Calu3 (cell line): ENCODE measurements around the gene FAAH. TPM values are rescaled to one million over a fixed set of nuclear protein-coding genes. Genes with fewer than 3 reads are reported as not detected.

Source experiments
- BruUV-seq: library from RNA; stranded (reverse); fragments of 400-500 nt; replicated peaks from 2 replicates; lab custom pipeline; 2021; lab: Mats Ljungman, UMichigan
- CTCF ChIA-PET: fragments of 300-600 bp; sonication (Branson Sonifier 250); formaldehyde crosslinking; loops from one replicate; lab custom pipeline; 2022; ENCODE audit warnings: antibody characterized with exemption; lab: Charles Lee
- DNase-seq: peaks from one replicate; pipeline ENCODE4 v3.0.0; 2022
- H3K27ac Mint-ChIP-seq: one replicate; pipeline ENCODE4 v1.8.0; 2022; ENCODE audit warnings: mixed read lengths; ENCODE audit not compliant: unreplicated experiment
- H3K27me3 Mint-ChIP-seq: one replicate; pipeline ENCODE4 v1.8.0; 2022; ENCODE audit warnings: mixed read lengths; ENCODE audit not compliant: unreplicated experiment
- H3K36me3 Mint-ChIP-seq: one replicate; pipeline ENCODE4 v1.8.0; 2022; ENCODE audit warnings: mild to moderate bottlenecking, moderate library complexity, mixed read lengths; ENCODE audit not compliant: insufficient read depth, unreplicated experiment
- H3K4me1 Mint-ChIP-seq: one replicate; pipeline ENCODE4 v1.8.0; 2022; ENCODE audit warnings: mild to moderate bottlenecking, low read depth, mixed read lengths; ENCODE audit not compliant: unreplicated experiment
- H3K4me3 Mint-ChIP-seq: one replicate; pipeline ENCODE4 v1.8.0; 2022; ENCODE audit warnings: mild to moderate bottlenecking, low read depth, moderate library complexity, mixed read lengths; ENCODE audit not compliant: unreplicated experiment
- H3K9me3 Mint-ChIP-seq: one replicate; pipeline ENCODE4 v1.8.0; 2022; ENCODE audit warnings: low read depth, mixed read lengths; ENCODE audit not compliant: unreplicated experiment
- CTCF ChIP-seq: fragments of 200-600 bp; IDR thresholded peaks from one replicate; pipeline ENCODE4 v1.8.0; 2022; ENCODE audit warnings: antibody characterized with exemption; ENCODE audit not compliant: unreplicated experiment
- intact Hi-C: fragments of 100-400 bp; cut with micrococcal nuclease; formaldehyde crosslinking; loops from one replicate; pipeline ENCODE4 v1.10.0; 2022; ENCODE audit not compliant: unreplicated experiment
- total RNA-seq: library from RNA; stranded (reverse); gene quantifications from 2 replicates; pipeline ENCODE4 v1.2.3, GENCODE V29; 2022

The FAAH gene
- total RNA-seq, 1 experiment from 2014 or later, result 31.4 TPM

- no peak for DNase-seq
- TF ChIP-seq CTCF, result no peak
- intact Hi-C loops, result no loop called here
- BruUV-seq, result no TSS peak
- CTCF ChIA-PET, result no interaction called here
- Mint-ChIP-seq H3K27me3 (peaks cover 39% of the 10 kb centered on the region), H3K9me3 (peaks cover 3% of the 10 kb centered on the region), H3K36me3 (no peaks in the 10 kb centered on the region), H3K27ac (no peak overlapping the region), H3K4me3 (no peak overlapping the region), H3K4me1 (no peaks in the 10 kb centered on the region)
These were observed 26.4 kb downstream of the FAAH start for GRCh38 chr1:46420533-46420915.

GRCh38 chr1:46421739-46422138 lies 27.6 kb downstream of the FAAH start:
- peaks cover 43% of the 10 kb centered on the region for H3K27me3 Mint-ChIP-seq
- CTCF ChIA-PET, result interaction anchor here (0.7 kb wide), 1 partner anchor 11 kb away, joined by 3 read pairs; no protein-coding TSS in a partner anchor
- intact Hi-C loops, result no loop called here
- no peaks in the 10 kb centered on the region for H3K36me3 Mint-ChIP-seq
- H3K4me1 Mint-ChIP-seq, result no peaks in the 10 kb centered on the region
- no peak overlapping the region for H3K27ac Mint-ChIP-seq
- no peak for TF ChIP-seq CTCF
- BruUV-seq, result no TSS peak
- no peak overlapping the region for H3K4me3 Mint-ChIP-seq
- DNase-seq, result no peak
- H3K9me3 Mint-ChIP-seq, result peaks cover 3% of the 10 kb centered on the region

- BruUV-seq, result no TSS peak
- H3K27ac Mint-ChIP-seq, result no peak overlapping the region
- no peaks in the 10 kb centered on the region for H3K36me3 Mint-ChIP-seq
These were observed 28.2 kb downstream of the FAAH start for GRCh38 chr1:46422261-46422871.

DNA sequence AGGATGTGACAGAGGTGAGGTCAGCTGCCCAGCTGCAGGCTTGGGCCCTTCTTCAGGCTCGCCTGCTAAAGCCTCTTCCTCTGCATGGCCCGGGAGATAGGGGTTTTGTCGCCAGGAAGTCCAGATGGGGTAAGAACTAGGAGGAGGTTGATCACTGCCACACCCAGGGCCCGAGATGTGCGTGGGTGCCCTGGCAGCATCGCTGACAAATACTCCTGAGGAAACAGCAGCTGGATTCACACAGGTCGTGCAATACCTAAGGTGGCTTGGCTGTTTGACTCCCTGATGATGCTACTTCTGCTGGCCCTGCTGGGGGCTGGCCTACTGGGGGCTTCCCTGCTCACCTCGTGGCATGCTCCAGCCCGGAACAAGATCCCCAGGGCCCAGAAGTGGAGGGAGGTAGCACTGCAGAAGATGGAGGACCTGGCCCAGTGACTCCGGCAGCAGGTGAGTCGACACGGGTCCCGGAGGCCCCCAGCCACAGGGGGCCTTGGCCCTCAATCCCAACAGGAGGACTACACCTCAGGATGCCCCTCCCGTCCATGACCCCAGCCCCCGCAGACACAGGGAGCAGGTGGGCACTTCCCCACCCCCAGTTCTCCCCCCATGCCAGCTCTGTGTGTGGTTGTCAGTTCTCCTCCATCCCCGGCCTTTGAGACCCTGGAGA lies 29.6 kb downstream of the FAAH start:
- DNase-seq, result no peak
- no TSS peak for BruUV-seq
- no peak overlapping the region for H3K27ac Mint-ChIP-seq
- peaks cover 3% of the 10 kb centered on the region for H3K9me3 Mint-ChIP-seq
- CTCF ChIA-PET, result no interaction called here
- H3K4me1 Mint-ChIP-seq, result no peaks in the 10 kb centered on the region
- TF ChIP-seq CTCF, result no peak
- H3K36me3 Mint-ChIP-seq, result no peaks in the 10 kb centered on the region
- no peak overlapping the region for H3K4me3 Mint-ChIP-seq
- intact Hi-C loops, result no loop called here
- peaks cover 47% of the 10 kb centered on the region for H3K27me3 Mint-ChIP-seq

More at GRCh38 chr1:46422261-46422871, 28.2 kb downstream of the FAAH start:
- peaks cover 43% of the 10 kb centered on the region for H3K27me3 Mint-ChIP-seq
- DNase-seq, result no peak
- H3K4me3 Mint-ChIP-seq, result no peak overlapping the region
- CTCF ChIA-PET, result interaction anchor here (0.7 kb wide), 1 partner anchor 10 kb away, joined by 3 read pairs; no protein-coding TSS in a partner anchor
- H3K9me3 Mint-ChIP-seq, result peaks cover 3% of the 10 kb centered on the region
- no peaks in the 10 kb centered on the region for H3K4me1 Mint-ChIP-seq
- TF ChIP-seq CTCF, result no peak
- intact Hi-C loops, result no loop called here
